Neural progenitor cell (in vitro differentiated cells): ENCODE results near the gene PCSK5. TPM values are rescaled to one million over a fixed set of nuclear protein-coding genes. Genes with fewer than 3 reads are reported as not detected.
A peak's percentile ranks its signal among the peaks of the same experiment; 100 is the strongest.

Experiments
- DNase-seq: peaks from one replicate; pipeline ENCODE4 v3.0.0-alpha.2; 2016; ENCODE audit warnings: low spot score
- H2AFZ ChIP-seq: fragments of 200-600 bp; sonication (generic); replicated peaks from 2 replicates; pipeline ENCODE4 v1.6.1; 2016; ENCODE audit warnings: antibody characterized with exemption
- H3F3A ChIP-seq: fragments of 200-600 bp; sonication (generic); 2 replicates; pipeline ENCODE4 v1.6.1; 2016; ENCODE audit warnings: antibody characterized with exemption, low read depth
- H3K27ac ChIP-seq: fragments of 200-600 bp; sonication (generic); 2 replicates; pipeline ENCODE4 v1.5.1; 2016; ENCODE audit warnings: mild to moderate bottlenecking
- H3K27me3 ChIP-seq: fragments of 200-600 bp; sonication (generic); 2 replicates; pipeline ENCODE4 v1.6.1; 2016; ENCODE audit warnings: mild to moderate bottlenecking, moderate library complexity
- H3K36me3 ChIP-seq: fragments of 200-600 bp; sonication (generic); 2 replicates; pipeline ENCODE4 v1.5.1; 2016
- H3K4me1 ChIP-seq: fragments of 200-600 bp; sonication (generic); 2 replicates; pipeline ENCODE4 v1.6.1; 2016; ENCODE audit warnings: mixed run types
- H3K4me2 ChIP-seq: fragments of 200-600 bp; sonication (generic); 2 replicates; pipeline ENCODE4 v1.6.1; 2016
- H3K4me3 ChIP-seq: fragments of 200-600 bp; sonication (generic); 2 replicates; pipeline ENCODE4 v1.5.1; 2016
- H3K79me2 ChIP-seq: fragments of 200-600 bp; sonication (generic); 2 replicates; pipeline ENCODE4 v1.6.1; 2016; ENCODE audit warnings: low read depth
- H3K9ac ChIP-seq: fragments of 200-600 bp; sonication (generic); 2 replicates; pipeline ENCODE4 v1.6.1; 2016
- H3K9me3 ChIP-seq: fragments of 200-600 bp; sonication (generic); 2 replicates; pipeline ENCODE4 v1.5.1; 2016; ENCODE audit warnings: low read depth
- H4K20me1 ChIP-seq: fragments of 200-600 bp; sonication (generic); 2 replicates; pipeline ENCODE4 v1.6.1; 2016; ENCODE audit warnings: low read depth
- H3K27ac Mint-ChIP-seq: 3 replicates; pipeline ENCODE4 v1.8.0; 2021; ENCODE audit warnings: mixed read lengths
- H3K27me3 Mint-ChIP-seq: 2 replicates; pipeline ENCODE4 v1.8.0; 2022; ENCODE audit warnings: low read depth, mild to moderate bottlenecking, inconsistent platforms, moderate library complexity, mixed read lengths; ENCODE audit not compliant: insufficient read depth
- H3K36me3 Mint-ChIP-seq: 3 replicates; pipeline ENCODE4 v1.8.0; 2021; ENCODE audit warnings: mixed read lengths
- H3K4me1 Mint-ChIP-seq: 3 replicates; pipeline ENCODE4 v1.8.0; 2021; ENCODE audit warnings: mixed read lengths
- H3K4me3 Mint-ChIP-seq: 3 replicates; pipeline ENCODE4 v1.8.0; 2021; ENCODE audit warnings: mild to moderate bottlenecking, moderate library complexity, mixed read lengths
- H3K9me3 Mint-ChIP-seq: 3 replicates; pipeline ENCODE4 v1.8.0; 2020; ENCODE audit warnings: mixed read lengths
- EZH2 ChIP-seq: fragments of 200-600 bp; sonication (generic); IDR thresholded peaks from 2 replicates; pipeline ENCODE4 v1.6.1; 2017; ENCODE audit warnings: antibody characterized with exemption, mild to moderate bottlenecking, moderate library complexity
- EZH2phosphoT487 ChIP-seq: fragments of 200-600 bp; sonication (generic); IDR thresholded peaks from 2 replicates; pipeline ENCODE4 v1.6.1; 2017; ENCODE audit warnings: antibody characterized with exemption
- total RNA-seq: library from RNA; depleted of rRNA; stranded (reverse); fragments of >200 nt; gene quantifications from 2 replicates; pipeline ENCODE4 v1.2.3, GENCODE V29; 2015; ENCODE audit warnings: low replicate concordance
- TF ChIP-seq, protein P1 (sequence below): fragments of 200-600 bp; sonication (generic); IDR thresholded peaks from 2 replicates; pipeline ENCODE4 v1.5.1; 2017; ENCODE audit warnings: antibody characterized with exemption, mild to moderate bottlenecking

The PCSK5 gene
- total RNA-seq, 1 donor from 2014 or later: 23.4 TPM

DNA sequence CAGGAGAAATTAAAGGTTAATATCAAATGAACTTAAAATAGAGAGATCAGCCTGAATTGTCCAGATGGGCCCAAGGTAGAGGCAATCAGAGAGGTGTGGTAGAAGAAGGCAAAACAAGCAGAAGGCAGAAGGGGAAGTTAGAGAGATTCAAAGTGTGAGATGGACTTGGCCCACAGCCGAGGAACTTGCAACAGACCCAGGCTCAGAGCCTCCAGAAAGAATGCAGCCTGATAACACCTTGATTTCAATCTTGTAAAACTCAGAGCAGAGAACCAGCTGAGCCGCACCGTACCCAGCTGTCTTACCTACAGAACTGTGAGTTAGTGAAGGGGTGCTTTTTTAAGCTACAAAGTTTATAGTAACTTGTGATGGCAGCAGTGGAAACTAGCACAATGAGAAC, 312.9 kb downstream of the PCSK5 start:
- Histone ChIP-seq H2AFZ (no peak overlapping the region), H3K9ac (no peak overlapping the region), H3K4me3 (no peak overlapping the region), H3K4me1 (peaks cover 3% of the 10 kb centered on the region), H3K4me2 (no peak overlapping the region), H3K27ac (no peak overlapping the region), H4K20me1 (no peaks in the 10 kb centered on the region), H3K36me3 (no peaks in the 10 kb centered on the region), H3K79me2 (no peaks in the 10 kb centered on the region), H3K27me3 (no peaks in the 10 kb centered on the region), H3K9me3 (no peaks in the 10 kb centered on the region), H3F3A (peaks cover 9% of the 10 kb centered on the region)
- TF ChIP-seq, protein P1, sequence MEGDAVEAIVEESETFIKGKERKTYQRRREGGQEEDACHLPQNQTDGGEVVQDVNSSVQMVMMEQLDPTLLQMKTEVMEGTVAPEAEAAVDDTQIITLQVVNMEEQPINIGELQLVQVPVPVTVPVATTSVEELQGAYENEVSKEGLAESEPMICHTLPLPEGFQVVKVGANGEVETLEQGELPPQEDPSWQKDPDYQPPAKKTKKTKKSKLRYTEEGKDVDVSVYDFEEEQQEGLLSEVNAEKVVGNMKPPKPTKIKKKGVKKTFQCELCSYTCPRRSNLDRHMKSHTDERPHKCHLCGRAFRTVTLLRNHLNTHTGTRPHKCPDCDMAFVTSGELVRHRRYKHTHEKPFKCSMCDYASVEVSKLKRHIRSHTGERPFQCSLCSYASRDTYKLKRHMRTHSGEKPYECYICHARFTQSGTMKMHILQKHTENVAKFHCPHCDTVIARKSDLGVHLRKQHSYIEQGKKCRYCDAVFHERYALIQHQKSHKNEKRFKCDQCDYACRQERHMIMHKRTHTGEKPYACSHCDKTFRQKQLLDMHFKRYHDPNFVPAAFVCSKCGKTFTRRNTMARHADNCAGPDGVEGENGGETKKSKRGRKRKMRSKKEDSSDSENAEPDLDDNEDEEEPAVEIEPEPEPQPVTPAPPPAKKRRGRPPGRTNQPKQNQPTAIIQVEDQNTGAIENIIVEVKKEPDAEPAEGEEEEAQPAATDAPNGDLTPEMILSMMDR: no peak
- TF ChIP-seq EZH2phosphoT487 (no peak), EZH2 (no peak)
- Mint-ChIP-seq H3K4me3 (no peak overlapping the region), H3K4me1 (peaks cover 24% of the 10 kb centered on the region), H3K36me3 (no peaks in the 10 kb centered on the region), H3K27me3 (peaks cover 4% of the 10 kb centered on the region), H3K27ac (no peak overlapping the region), H3K9me3 (peaks cover 3% of the 10 kb centered on the region)
- DNase-seq: no peak

DNA sequence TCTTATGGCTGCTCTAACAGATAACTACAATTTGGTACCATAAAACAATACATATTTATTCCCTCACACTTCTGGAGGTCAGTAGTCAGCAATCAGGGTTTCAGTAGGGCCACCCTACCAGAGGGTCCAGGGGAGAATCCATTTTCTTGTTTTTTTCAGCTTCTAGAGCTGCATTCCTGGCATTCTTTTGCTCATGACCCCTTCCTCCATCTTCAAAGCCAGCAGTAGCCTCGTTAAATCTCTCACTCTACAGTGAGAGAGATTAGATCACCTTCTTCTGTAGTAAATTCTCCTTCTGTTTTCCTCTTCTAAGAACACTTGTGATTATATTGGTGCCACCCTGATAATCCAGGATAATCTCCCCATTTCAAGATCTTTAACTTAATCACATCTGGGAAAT, 316.3 kb downstream of the PCSK5 start:
- no peak overlapping the region for H3K9ac ChIP-seq
- DNase-seq: peak; percentile 36
- no peak overlapping the region for H2AFZ ChIP-seq
- Mint-ChIP-seq H3K27ac (no peak overlapping the region), H3K36me3 (no peaks in the 10 kb centered on the region), H3K27me3 (peaks cover 5% of the 10 kb centered on the region), H3K4me1 (peaks cover 24% of the 10 kb centered on the region), H3K4me3 (no peak overlapping the region), H3K9me3 (peaks cover 3% of the 10 kb centered on the region)
- H3K4me1 ChIP-seq: peaks cover 3% of the 10 kb centered on the region
- no peaks in the 10 kb centered on the region for H4K20me1 ChIP-seq
- H3K79me2 ChIP-seq: no peaks in the 10 kb centered on the region
- TF ChIP-seq, protein P1: no peak
- TF ChIP-seq EZH2phosphoT487: no peak
- TF ChIP-seq EZH2: no peak
- no peak overlapping the region for H3K27ac ChIP-seq
- H3K4me3 ChIP-seq: no peak overlapping the region
- no peak overlapping the region for H3K4me2 ChIP-seq
- no peaks in the 10 kb centered on the region for H3K36me3 ChIP-seq
- peaks cover 9% of the 10 kb centered on the region for H3F3A ChIP-seq
- no peaks in the 10 kb centered on the region for H3K9me3 ChIP-seq
- no peaks in the 10 kb centered on the region for H3K27me3 ChIP-seq

DNA sequence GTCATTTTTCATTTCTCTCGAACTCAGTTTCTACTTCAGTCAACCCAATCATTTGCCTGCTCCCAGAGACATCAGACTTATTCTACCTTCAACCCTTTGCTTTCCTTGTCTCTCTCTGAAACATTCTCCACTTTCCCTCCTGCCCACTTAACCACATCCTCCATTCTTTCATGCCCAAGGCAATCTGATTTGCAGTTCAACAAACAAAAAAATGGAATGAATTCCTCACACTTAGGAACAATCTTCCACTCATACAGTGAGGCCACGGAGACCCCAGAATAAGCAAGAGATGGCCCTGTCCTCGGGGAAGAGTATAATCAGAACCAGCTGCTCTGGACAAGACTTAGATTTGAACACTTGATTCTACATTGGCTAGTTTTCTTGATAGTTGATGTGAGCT, 323.3 kb downstream of the PCSK5 start:
- H3K4me1 Mint-ChIP-seq: peaks cover 25% of the 10 kb centered on the region
- no peak overlapping the region for H3K27ac Mint-ChIP-seq
- no peak overlapping the region for H3K4me3 Mint-ChIP-seq
- Histone ChIP-seq H3K4me2 (no peak overlapping the region), H3K27ac (no peak overlapping the region), H4K20me1 (no peaks in the 10 kb centered on the region), H3K36me3 (no peaks in the 10 kb centered on the region), H3K4me1 (peaks cover 10% of the 10 kb centered on the region), H3K4me3 (no peak overlapping the region), H3F3A (peaks cover 2% of the 10 kb centered on the region), H3K27me3 (no peaks in the 10 kb centered on the region), H3K9ac (no peak overlapping the region), H3K79me2 (no peaks in the 10 kb centered on the region), H3K9me3 (no peaks in the 10 kb centered on the region), H2AFZ (no peak overlapping the region)
- H3K27me3 Mint-ChIP-seq: peaks cover 2% of the 10 kb centered on the region
- H3K9me3 Mint-ChIP-seq: peaks cover 3% of the 10 kb centered on the region
- H3K36me3 Mint-ChIP-seq: no peaks in the 10 kb centered on the region
- DNase-seq: no peak
- TF ChIP-seq EZH2phosphoT487: no peak
- TF ChIP-seq, protein P1: no peak
- no peak for TF ChIP-seq EZH2
